Ovary (tissue), 3 donors: ENCODE data around the gene ALG14.

Source experiments
- CTCF ChIP-seq, 3 donors: fragments of 450-650 bp in 2 of 3; fragments of 200-600 bp in 1 of 3; IDR thresholded peaks; one replicate each; pipeline versions ENCODE4 v1.5.1 to v1.8.0; 2016 to 2022; ENCODE audit warnings: antibody characterized with exemption in 3 of 3, mild to moderate bottlenecking in 1 of 3
- EP300 ChIP-seq: sonication (generic); formaldehyde crosslinking; IDR thresholded peaks from one replicate; pipeline ENCODE4 v1.6.1; 2017; ENCODE audit warnings: antibody characterized with exemption
- POLR2A ChIP-seq: fragments of 450-650 bp; IDR thresholded peaks from one replicate; pipeline ENCODE4 v1.6.1; 2017; ENCODE audit warnings: antibody characterized with exemption, mild to moderate bottlenecking, moderate library complexity
- donor health status: DM: no; HTN: no; CAD: no.

GRCh38 chr1:95015076-95015475, 57.7 kb downstream of the ALG14 start:
- TF ChIP-seq CTCF (IDR thresholded peaks at IDR 0.05) (no peak), POLR2A (no peak), EP300 (no peak)
